Naive thymus-derived CD4-positive, alpha-beta T cell (primary cell): ENCODE results near the gene VWA7. TPM values are rescaled to one million over a fixed set of nuclear protein-coding genes. Genes with fewer than 3 reads are reported as not detected.
"Not testable (repeated sequence)": the region's sequence is repeated elsewhere in the genome, so short reads cannot be mapped to it uniquely, and the experiment has no call there.

ENCODE experiments used
- ATAC-seq: fragments of 150-1000 bp; cut with Tn5 transposase; 2 replicates; pipeline ENCODE4 v1.10.0; 2021; ENCODE audit warnings: mild to moderate bottlenecking, moderate library complexity
- CTCF ChIA-PET: fragments of 350-600 bp; sonication (Branson Sonifier 250); formaldehyde crosslinking; loops from one replicate; lab custom pipeline; 2021; ENCODE audit warnings: antibody characterized with exemption; lab: Charles Lee
- POLR2A ChIA-PET: fragments of 350-600 bp; sonication (Branson Sonifier 250); formaldehyde crosslinking; loops from one replicate; lab custom pipeline; 2021; ENCODE audit warnings: antibody characterized with exemption, inconsistent platforms; lab: Charles Lee
- DNase-seq, 9 donors: peaks; one replicate each; pipeline versions ENCODE4 v3.0.0 to v3.0.0-alpha.2; 2020 to 2022; ENCODE audit warnings: mixed read lengths in 1 of 9
- H3K27ac ChIP-seq: one replicate; pipeline ENCODE4 v1.7.0; 2013; ENCODE audit warnings: mild to moderate bottlenecking, low read depth, low read length, moderate library complexity
- H3K27me3 ChIP-seq, 2 donors: one replicate each; pipeline ENCODE4 v1.7.0; 2013; ENCODE audit warnings: low read length in 2 of 2, mild to moderate bottlenecking in 2 of 2, moderate library complexity in 2 of 2; ENCODE audit not compliant: control insufficient read depth in 2 of 2, insufficient read depth in 2 of 2
- H3K36me3 ChIP-seq, 3 experiments: 1 replicate in 2 of 3; 2 replicates in 1 of 3; pipeline ENCODE4 v1.7.0; 2013; ENCODE audit warnings: low read length in 3 of 3, mild to moderate bottlenecking in 3 of 3, moderate library complexity in 1 of 3; ENCODE audit not compliant: insufficient read depth in 3 of 3, control insufficient read depth in 2 of 3
- H3K4me1 ChIP-seq, 2 donors: one replicate each; pipeline ENCODE4 v1.7.0; 2013; ENCODE audit warnings: low read length in 2 of 2, mild to moderate bottlenecking in 2 of 2, moderate library complexity in 1 of 2; ENCODE audit not compliant: control insufficient read depth in 2 of 2, insufficient read depth in 2 of 2
- H3K4me3 ChIP-seq: 2 replicates; pipeline ENCODE4 v1.7.0; 2013; ENCODE audit warnings: mild to moderate bottlenecking, low read length
- H3K9me3 ChIP-seq, 3 experiments: 1 replicate in 2 of 3; 2 replicates in 1 of 3; pipeline ENCODE4 v1.7.0; 2013; ENCODE audit warnings: low read length in 3 of 3; ENCODE audit not compliant: control insufficient read depth in 2 of 3
- H3K27ac Mint-ChIP-seq, 9 donors: one replicate each; pipeline ENCODE4 v1.8.0; 2020 to 2022; ENCODE audit warnings: mixed read lengths in 9 of 9, mild to moderate bottlenecking in 8 of 9, moderate library complexity in 5 of 9, inconsistent platforms in 2 of 9
- H3K27me3 Mint-ChIP-seq, 5 donors: one replicate each; pipeline ENCODE4 v1.8.0; 2021 to 2022; ENCODE audit warnings: mixed read lengths in 5 of 5, mild to moderate bottlenecking in 1 of 5
- H3K36me3 Mint-ChIP-seq, 5 donors: one replicate each; pipeline ENCODE4 v1.8.0; 2020 to 2022; ENCODE audit warnings: mixed read lengths in 5 of 5, mild to moderate bottlenecking in 3 of 5, inconsistent platforms in 1 of 5
- H3K4me1 Mint-ChIP-seq, 7 donors: one replicate each; pipeline ENCODE4 v1.8.0; 2020 to 2022; ENCODE audit warnings: mixed read lengths in 7 of 7, mild to moderate bottlenecking in 3 of 7, inconsistent platforms in 1 of 7
- H3K4me3 Mint-ChIP-seq, 10 donors: one replicate each; pipeline ENCODE4 v1.8.0; 2020 to 2022; ENCODE audit warnings: mild to moderate bottlenecking in 10 of 10, mixed read lengths in 10 of 10, moderate library complexity in 6 of 10, inconsistent platforms in 2 of 10
- H3K9me3 Mint-ChIP-seq, 11 donors: one replicate each; pipeline ENCODE4 v1.8.0; 2020 to 2022; ENCODE audit warnings: mixed read lengths in 11 of 11, mild to moderate bottlenecking in 4 of 11, inconsistent platforms in 1 of 11, moderate library complexity in 1 of 11
- intact Hi-C, 2 donors: fragments of 100-400 bp; cut with micrococcal nuclease; formaldehyde crosslinking; loops; one replicate each; pipeline ENCODE4 v1.15.1; 2023
- polyA plus RNA-seq, 2 donors: library from polyadenylated mRNA; unstranded; fragments of 300-500 nt; fragmentation: Illumina TruSeq; gene quantifications; one replicate each; pipeline ENCODE4 v1.2.3, GENCODE V29; 2021
- total RNA-seq, 6 experiments: library from RNA in 5 of 6; stranded (reverse) in 5 of 6; gene quantifications; 1 replicate in 5 of 6; 2 replicates in 1 of 6; pipeline ENCODE4 v1.2.3 and lab custom pipeline; 2021 to 2026

VWA7 gene
- total RNA-seq = 1 to 10 TPM in 3 of 5 experiments, under 1 TPM in 2; 0.53 to 4.5 (median 1.1) TPM
- polyA plus RNA-seq = not detected
- not detected for total RNA-seq (lab: John Stamatoyannopoulos, UW)

- Histone ChIP-seq H3K9me3 (no peaks in the 10 kb centered on the region), H3K27ac (no peak within 1 kb of the TSS), H3K4me1 (peaks cover 27% of the 10 kb centered on the region in 2 donors), H3K27me3 (no peaks in the 10 kb centered on the region), H3K4me3 (peak within 1 kb of the TSS; percentile 24), H3K36me3 (peaks cover 0 to 44% (median 4%) of the 10 kb centered on the region in 3 experiments)
- Mint-ChIP-seq H3K4me1 (peaks cover 5 to 36% (median 33%) of the 10 kb centered on the region in 7 donors), H3K27ac (peak within 1 kb of the TSS in 1 of 9 donors; percentile 83), H3K36me3 (peaks cover 0 to 22% (median 2%) of the 10 kb centered on the region in 5 donors), H3K9me3 (no peaks in the 10 kb centered on the region), H3K27me3 (no peaks in the 10 kb centered on the region), H3K4me3 (peak within 1 kb of the TSS in 3 of 10 donors; percentile 57 to 65 (median 63))
- intact Hi-C loops = loop anchor here in 1 of 2 donors (2.0 kb wide), 1 partner anchor 38 kb away; no protein-coding TSS in a partner anchor
- ChIA-PET POLR2A (interaction anchor here (1.1 kb wide), 1 partner anchor 37 kb away, joined by 3 read pairs; no protein-coding TSS in a partner anchor), CTCF (interaction anchor here (0.6 to 1.3 kb wide), 4 partner anchors 14 to 1195 kb away, joined by 3 to 4 read pairs (median 4); no protein-coding TSS in a partner anchor)
- DNase-seq (peak in 5 of 9 donors; percentile 23 to 84 (median 32)), ATAC-seq (peak; percentile 80)
Observed at GRCh38 chr6:31776989-31777666, at the start of gene VWA7. VWA7 (minus strand) TSS chr6:31777328; CDS start chr6:31776779, 549 bp downstream.

GRCh38 chr6:31826793-31827285 is 49.7 kb upstream of the VWA7 start:
- peaks cover 12 to 17% of the 10 kb centered on the region in 2 donors for H3K4me1 ChIP-seq
- peak overlapping the region; percentile 72 for H3K27ac ChIP-seq
- H3K4me1 Mint-ChIP-seq = peaks cover 11 to 57% (median 51%) of the 10 kb centered on the region in 7 donors
- H3K9me3 ChIP-seq = no peaks in the 10 kb centered on the region
- no peaks in the 10 kb centered on the region for H3K36me3 ChIP-seq
- no peak for DNase-seq
- CTCF ChIA-PET = interaction anchor here (0.6 to 1.5 kb wide), 6 partner anchors 19 to 146 kb away, joined by 3 to 7 read pairs (median 5); partner anchors contain the start of genes CLIC1, LSM2 and LY6G5C
- ATAC-seq = peak; percentile 10
- no peaks in the 10 kb centered on the region for H3K27me3 ChIP-seq
- peak overlapping the region; percentile 85 to 97 (median 90) for H3K4me3 Mint-ChIP-seq
- H3K27me3 Mint-ChIP-seq = no peaks in the 10 kb centered on the region
- intact Hi-C loops = loop anchor here (1.0 to 10.0 kb wide), 10 partner anchors 32 to 368 kb away; partner anchors contain the start of genes DDAH2 (in 1 of the 2), GPANK1 (in 1 of the 2), GPSM3 (in 1 of the 2) and NEU1 (in 1 of the 2)
- peak overlapping the region; percentile 74 for H3K4me3 ChIP-seq
- POLR2A ChIA-PET = interaction anchor here (0.6 to 3.4 kb wide), 17 partner anchors 9 to 278 kb away, joined by 3 to 29 read pairs (median 5); partner anchors contain the start of genes ABHD16A, BAG6, DDAH2 and HSPA1A
- H3K9me3 Mint-ChIP-seq = no peaks in the 10 kb centered on the region
- H3K27ac Mint-ChIP-seq = peak overlapping the region; percentile 93 to 99 (median 97)
- H3K36me3 Mint-ChIP-seq = peaks cover 0 to 3% (median 0%) of the 10 kb centered on the region in 5 donors

GRCh38 chr6:31825553-31825952 is 48.4 kb upstream of the VWA7 start:
- H3K36me3 Mint-ChIP-seq = peaks cover 0 to 3% (median 0%) of the 10 kb centered on the region in 5 donors
- peaks cover 13 to 61% (median 50%) of the 10 kb centered on the region in 7 donors for H3K4me1 Mint-ChIP-seq
- ChIA-PET CTCF (no interaction called here), POLR2A (interaction anchor here (0.6 to 3.4 kb wide), 6 partner anchors 10 to 168 kb away, joined by 3 to 29 read pairs (median 4); partner anchors contain the start of genes HSPA1A, HSPA1L and LSM2)
- Histone ChIP-seq H3K4me1 (peaks cover 12 to 13% of the 10 kb centered on the region in 2 donors), H3K27me3 (no peaks in the 10 kb centered on the region), H3K36me3 (no peaks in the 10 kb centered on the region), H3K4me3 (no peak overlapping the region), H3K27ac (peak overlapping the region; percentile 29), H3K9me3 (no peaks in the 10 kb centered on the region)
- peak overlapping the region in 7 of 9 donors; percentile 21 to 99 (median 94) for H3K27ac Mint-ChIP-seq
- no peaks in the 10 kb centered on the region for H3K27me3 Mint-ChIP-seq
- ATAC-seq (no peak), DNase-seq (no peak)
- no peaks in the 10 kb centered on the region for H3K9me3 Mint-ChIP-seq
- H3K4me3 Mint-ChIP-seq = peak overlapping the region in 8 of 10 donors; percentile 25 to 97 (median 90)
- intact Hi-C loops = loop anchor here in 1 of 2 donors (10.0 kb wide), 1 partner anchor 369 kb away; the partner anchor contains the start of genes GPSM3 and PBX2

- H3K4me3 ChIP-seq, H3K36me3 Mint-ChIP-seq: not testable (repeated sequence)
- intact Hi-C loops = loop anchor here in 1 of 2 donors (10.0 kb wide), 1 partner anchor 371 kb away; the partner anchor contains the start of genes GPSM3 and PBX2
Observed at GRCh38 chr6:31823592-31824196, 46.6 kb upstream of the VWA7 start.

GRCh38 chr6:31822036-31822821 is 45.1 kb upstream of the VWA7 start:
- Histone ChIP-seq H3K27me3 (no peaks in the 10 kb centered on the region), H3K36me3 (no peaks in the 10 kb centered on the region), H3K4me3 (peak overlapping the region; percentile 92), H3K27ac (peak overlapping the region; percentile 81), H3K4me1 (peaks cover 24 to 27% of the 10 kb centered on the region in 2 donors), H3K9me3 (no peaks in the 10 kb centered on the region)
- intact Hi-C loops = loop anchor here (1.0 to 10.0 kb wide), 2 partner anchors 157 to 373 kb away; partner anchors contain the start of genes GPSM3 (in 1 of the 2) and PBX2 (in 1 of the 2)
- DNase-seq = peak in 8 of 9 donors; percentile 46 to 72 (median 58)
- H3K27ac Mint-ChIP-seq = peak overlapping the region; percentile 87 to 98 (median 94)
- peaks cover 9 to 72% (median 62%) of the 10 kb centered on the region in 7 donors for H3K4me1 Mint-ChIP-seq
- ChIA-PET POLR2A (interaction anchor here (0.6 to 1.7 kb wide), 12 partner anchors 11 to 281 kb away, joined by 3 to 6 read pairs (median 4); partner anchors contain the start of genes ABHD16A, C6orf47, DDX39B and LY6G5C), CTCF (interaction anchor here (0.6 to 1.3 kb wide), 2 partner anchors 67 to 92 kb away, joined by 3 to 6 read pairs; partner anchors contain the start of gene DDAH2)
- peaks cover 0 to 13% (median 0%) of the 10 kb centered on the region in 5 donors for H3K36me3 Mint-ChIP-seq
- no peaks in the 10 kb centered on the region for H3K27me3 Mint-ChIP-seq
- no peaks in the 10 kb centered on the region for H3K9me3 Mint-ChIP-seq
- ATAC-seq = peak; percentile 57
- H3K4me3 Mint-ChIP-seq = peak overlapping the region; percentile 92 to 98 (median 94)

More at GRCh38 chr6:31823592-31824196, 46.6 kb upstream of the VWA7 start:
- not testable (repeated sequence) for H3K36me3 ChIP-seq, H3K27me3 Mint-ChIP-seq, H3K27ac ChIP-seq, H3K27me3 ChIP-seq, H3K9me3 ChIP-seq, DNase-seq, ATAC-seq, H3K9me3 Mint-ChIP-seq
- ChIA-PET CTCF (interaction anchor here (1.3 kb wide), 1 partner anchor 94 kb away, joined by 6 read pairs; the partner anchor contains the start of gene DDAH2), POLR2A (interaction anchor here (0.6 to 1.7 kb wide), 3 partner anchors 12 to 86 kb away, joined by 3 to 5 read pairs (median 4); no protein-coding TSS in a partner anchor)
- peaks cover 11 to 60% (median 52%) of the 10 kb centered on the region in 7 donors for H3K4me1 Mint-ChIP-seq
- H3K27ac Mint-ChIP-seq = peak overlapping the region in 6 of 9 donors; percentile 28 to 93 (median 46)
- H3K4me3 Mint-ChIP-seq = peak overlapping the region in 5 of 10 donors; percentile 29 to 42 (median 34)
- peaks cover 18 to 22% of the 10 kb centered on the region in 2 donors for H3K4me1 ChIP-seq
